Brain pericyte (primary cell): ENCODE measurements around the gene RNASE8.
"Not testable (repeated sequence)": the region's sequence is repeated elsewhere in the genome, so short reads cannot be mapped to it uniquely, and the experiment has no call there.

Experiments
- DNase-seq: peaks from one replicate; pipeline ENCODE4 v3.0.0-alpha.2; 2012; ENCODE audit warnings: low read depth, low spot score

RNASE8 gene, protein sequence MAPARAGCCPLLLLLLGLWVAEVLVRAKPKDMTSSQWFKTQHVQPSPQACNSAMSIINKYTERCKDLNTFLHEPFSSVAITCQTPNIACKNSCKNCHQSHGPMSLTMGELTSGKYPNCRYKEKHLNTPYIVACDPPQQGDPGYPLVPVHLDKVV

DNA sequence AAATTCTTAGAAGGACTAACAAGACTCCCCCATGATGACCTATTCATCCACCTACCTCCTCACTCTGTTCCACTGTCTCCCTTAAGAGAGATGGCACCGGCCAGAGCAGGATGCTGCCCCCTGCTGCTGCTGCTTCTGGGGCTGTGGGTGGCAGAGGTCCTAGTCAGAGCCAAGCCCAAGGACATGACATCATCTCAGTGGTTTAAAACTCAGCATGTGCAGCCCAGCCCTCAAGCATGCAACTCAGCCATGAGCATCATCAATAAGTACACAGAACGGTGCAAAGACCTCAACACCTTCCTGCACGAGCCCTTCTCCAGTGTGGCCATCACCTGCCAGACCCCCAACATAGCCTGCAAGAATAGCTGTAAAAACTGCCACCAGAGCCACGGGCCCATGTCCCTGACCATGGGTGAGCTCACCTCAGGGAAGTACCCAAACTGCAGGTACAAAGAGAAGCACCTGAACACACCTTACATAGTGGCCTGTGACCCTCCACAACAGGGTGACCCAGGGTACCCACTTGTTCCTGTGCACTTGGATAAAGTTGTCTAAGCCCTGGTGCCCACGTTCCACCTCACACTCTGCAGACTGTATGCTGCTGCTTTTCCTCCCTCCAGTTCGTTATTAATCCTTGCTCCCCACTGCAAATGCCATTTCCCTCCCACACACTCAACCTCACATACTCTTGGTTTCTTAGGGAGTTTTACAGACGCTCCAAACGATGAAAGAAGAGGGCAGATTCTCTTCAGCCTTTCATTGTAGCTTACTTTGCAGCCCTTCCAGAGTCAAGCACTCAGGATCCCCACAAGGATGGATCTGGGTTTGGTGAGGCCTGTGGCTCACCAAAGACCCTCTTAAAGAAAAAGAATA, at the start of gene RNASE8:
Gene RNASE8, plus strand, starts transcription at position 20 of the 873 bp plus-strand sequence. Its CDS starts 71 bp downstream, at position 91.
- no peak for DNase-seq

DNA sequence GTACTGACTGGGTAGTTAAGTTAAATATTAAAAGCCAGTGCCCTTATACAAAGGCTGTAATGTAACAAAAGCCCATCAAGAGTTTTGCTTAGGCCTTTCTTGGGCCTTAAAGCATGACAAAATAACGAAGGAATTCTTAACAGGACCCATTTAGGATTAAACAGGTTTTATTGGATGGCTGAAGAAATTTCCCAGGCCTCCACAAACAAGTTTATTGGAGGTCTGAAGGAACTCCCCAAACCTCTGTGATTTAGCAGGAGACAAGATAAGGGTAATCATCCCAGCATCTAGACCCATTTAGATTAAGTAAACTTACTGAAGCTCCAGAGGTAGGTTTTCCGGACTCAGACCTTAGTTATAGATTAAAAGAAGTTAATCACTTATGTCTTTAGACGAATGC, 47.9 kb upstream of the RNASE8 start:
- DNase-seq: not testable (repeated sequence)

DNA sequence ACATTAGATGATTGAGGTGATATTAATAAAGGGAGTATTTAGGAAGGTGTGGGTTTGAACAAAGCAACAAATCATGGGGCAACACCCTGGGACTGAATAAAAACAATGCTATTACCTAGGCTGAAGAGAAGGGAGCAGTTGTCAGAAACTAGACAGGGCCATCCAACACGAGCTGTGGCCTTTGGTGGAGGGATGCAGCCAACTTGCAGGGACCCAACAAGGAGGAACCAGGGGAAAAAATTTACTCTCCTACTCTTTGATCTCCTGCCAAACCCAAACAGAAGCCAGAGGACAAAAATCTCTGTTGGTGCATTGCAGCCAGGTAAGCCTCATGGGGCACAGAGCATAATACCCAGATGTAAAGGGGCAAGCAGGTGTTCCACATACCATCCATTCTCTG, 46.5 kb upstream of the RNASE8 start:
- DNase-seq: no peak

DNA sequence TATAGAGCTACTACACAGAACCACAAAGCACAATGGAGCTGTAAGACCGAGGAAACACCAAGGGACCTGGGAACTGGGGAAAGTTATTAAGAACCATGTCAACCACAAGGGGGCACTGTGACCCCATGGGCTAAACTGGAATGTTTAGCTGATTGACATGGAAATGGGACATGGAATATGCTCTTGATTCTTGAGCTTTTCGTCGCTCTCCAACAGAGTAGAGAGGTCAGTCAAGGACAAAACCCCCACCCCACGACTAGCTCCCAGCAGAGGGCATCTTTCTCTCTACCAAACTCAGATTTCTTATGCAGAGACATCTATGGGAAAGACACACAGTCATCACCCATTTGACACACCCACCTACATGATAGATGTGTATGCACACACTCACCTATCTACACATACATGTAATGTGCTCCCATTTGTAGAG, 42.8 kb upstream of the RNASE8 start:
- peak; percentile 62 for DNase-seq

DNA sequence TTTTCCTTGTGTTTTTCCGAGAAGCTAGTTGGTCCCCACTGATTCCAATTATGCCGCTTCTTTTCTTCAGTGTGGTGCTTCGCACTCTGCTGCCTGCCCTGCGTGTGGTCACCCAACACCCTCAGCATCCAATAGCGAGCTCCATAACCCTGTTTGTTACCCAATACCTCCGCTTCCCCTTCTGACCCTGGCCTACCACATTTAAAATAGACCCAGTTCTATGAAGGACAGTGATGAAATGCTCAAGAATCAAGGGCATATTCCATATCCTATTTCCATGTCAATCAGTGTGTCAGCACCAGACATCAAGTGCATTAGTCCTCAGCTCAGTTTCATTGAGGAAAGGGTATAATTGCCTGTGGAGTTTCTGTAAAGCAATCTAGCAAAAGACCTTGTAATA, 42.3 kb upstream of the RNASE8 start:
- DNase-seq: no peak

DNA sequence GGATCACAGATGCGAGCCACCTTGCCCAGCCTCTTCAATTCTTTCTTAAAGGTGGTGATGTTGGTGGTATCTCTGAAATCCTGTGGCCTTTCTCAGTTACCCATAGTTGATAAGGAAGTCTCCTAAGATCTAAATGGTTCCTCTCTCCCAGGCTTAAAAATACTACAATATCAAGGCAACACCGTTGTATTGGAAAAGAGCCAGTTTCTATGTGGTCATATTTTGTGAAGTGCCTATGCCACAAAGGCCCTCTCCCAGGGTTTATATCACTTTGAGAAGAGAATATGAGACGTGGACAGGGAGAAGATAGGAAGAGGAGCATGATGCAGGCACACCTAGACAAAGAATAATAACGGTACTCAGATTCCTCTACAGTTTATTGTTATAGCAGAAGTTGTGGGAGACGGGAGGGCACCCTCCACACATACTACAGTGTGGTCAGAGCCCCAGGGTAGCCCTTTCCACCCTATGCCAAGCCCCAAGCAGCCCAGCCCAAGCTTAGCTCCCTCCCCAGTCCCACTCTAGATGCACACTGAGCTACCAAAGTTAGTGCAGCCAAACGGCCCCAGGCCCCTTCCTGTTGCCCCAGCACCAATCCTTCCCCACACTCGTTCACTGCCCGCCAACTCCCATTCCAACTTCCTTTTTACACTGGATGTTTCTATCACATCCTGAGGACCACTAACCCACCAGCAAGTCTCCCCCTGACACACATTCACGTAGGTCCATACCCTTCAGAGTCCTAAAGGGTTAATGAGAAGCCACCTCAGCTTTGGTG, 41.0 kb upstream of the RNASE8 start:
- DNase-seq: no peak

DNA sequence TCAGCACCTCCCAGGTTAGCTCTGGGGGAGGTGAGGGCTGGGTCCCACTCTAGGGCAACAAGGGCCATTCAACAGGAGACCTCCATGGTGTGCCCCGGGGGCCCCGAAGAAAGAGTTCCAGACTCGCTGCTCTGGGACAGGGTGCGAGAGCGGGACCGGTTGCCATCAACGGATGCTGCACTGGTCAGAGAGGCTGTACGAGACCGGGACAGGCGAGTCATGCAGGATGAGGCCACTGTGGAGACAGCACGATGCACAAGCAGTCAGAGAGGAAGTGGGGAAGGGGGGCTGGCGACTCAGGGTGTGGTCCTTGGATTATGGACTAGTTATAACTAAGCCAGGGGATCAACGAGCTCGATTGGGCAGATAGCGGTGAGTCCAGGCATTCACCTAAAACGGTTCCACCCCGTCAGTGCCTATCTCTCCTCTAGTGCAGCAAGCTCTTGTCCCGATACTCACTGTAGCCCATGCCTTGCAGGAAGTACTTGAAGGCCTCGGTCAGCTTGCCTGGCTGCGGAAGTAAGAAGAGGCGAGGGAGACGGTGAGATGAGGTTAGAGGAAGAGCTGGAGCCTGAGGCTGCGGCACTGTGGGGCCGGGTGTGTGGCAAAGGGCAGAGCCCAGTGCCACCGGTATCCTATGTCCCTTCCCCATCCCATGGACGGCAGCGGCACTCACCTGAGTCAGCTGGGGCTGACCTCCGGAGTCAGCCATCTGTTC, 39.9 kb upstream of the RNASE8 start:
- no peak for DNase-seq

DNA sequence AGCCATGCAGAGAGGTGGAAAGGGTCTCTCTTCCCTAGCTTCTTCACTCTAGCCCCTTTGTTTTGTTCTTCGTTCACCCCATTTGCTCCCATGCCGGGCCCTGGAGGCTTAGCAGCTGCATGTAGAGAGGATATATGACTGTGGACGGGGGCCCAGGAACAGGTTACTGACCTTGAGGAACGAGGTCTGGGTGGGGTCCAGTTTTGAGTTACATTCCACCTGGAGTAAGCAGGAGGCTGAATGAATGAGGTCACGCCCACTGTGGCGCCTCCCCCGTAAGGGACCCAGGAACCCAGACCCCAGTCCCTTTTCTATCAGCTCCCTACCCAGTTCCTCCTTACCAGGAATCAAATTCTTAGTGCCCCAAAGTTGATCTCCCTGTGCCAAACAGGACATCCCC, 39.3 kb upstream of the RNASE8 start:
- no peak for DNase-seq

DNA sequence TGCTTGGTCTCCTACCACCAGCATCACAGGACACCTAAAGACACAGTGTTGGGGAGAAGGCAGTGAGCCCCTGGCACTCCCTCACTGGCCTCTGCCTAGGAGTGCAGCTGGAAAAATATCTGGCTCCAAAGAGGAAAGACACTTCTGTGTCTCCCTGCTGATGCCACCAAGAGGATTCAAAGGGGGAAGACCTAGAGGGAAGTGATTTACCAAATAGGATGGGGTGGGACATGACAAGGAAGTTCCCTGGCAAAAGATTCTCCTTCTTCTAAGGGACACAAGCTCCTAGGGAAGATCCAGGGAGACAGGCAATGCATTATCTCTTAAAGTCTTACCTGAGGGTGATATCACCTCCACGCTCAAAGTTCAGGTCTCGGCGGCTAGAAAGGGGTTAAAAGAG, 38.8 kb upstream of the RNASE8 start:
- no peak for DNase-seq

DNA sequence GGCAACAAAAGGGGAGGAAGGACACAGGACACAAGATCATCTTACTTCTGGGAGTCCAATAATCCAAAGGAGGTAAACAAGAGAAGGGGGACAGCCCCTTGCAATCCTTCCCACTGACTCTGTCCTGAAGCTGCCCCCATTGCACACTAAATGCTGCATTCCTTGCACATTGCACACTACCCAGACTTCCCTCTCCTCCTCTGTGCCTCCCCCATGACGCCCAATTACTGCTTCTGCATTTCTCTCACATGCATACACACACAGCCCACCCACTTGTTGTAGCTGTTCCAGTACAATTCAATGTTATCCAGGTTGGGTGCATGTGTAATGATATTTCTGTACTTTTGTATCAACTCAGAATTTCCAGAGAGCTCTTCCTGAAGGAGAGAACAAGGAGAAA, 38.3 kb upstream of the RNASE8 start:
- DNase-seq: no peak

DNA sequence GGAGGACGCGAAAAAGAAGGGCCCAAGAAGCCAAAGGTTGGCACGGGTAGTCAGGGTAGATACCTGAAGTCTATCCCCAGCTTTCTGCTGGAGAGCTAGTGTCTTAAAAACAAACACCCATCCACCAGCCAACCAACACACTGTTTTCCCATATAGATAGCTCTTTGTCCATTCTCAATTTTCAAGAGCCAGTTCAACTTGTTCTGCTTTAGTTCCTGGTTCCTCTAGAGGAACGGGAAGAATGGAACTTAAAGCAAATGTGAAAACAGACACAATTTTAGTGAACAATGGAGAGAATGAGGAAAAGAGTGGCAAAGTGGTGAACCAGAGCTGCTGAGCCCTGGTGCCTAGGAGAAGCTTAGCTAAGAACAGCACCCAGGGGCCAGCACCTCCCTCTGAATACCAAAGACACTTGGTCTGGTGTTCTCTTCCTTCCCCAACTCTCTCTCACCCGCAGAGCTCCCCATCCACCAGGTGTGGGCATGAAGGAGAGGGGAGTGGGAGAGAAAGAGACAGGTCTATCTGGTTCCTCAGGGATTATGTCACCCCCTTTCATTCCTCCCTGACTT, 36.6 kb upstream of the RNASE8 start:
- DNase-seq: no peak

DNA sequence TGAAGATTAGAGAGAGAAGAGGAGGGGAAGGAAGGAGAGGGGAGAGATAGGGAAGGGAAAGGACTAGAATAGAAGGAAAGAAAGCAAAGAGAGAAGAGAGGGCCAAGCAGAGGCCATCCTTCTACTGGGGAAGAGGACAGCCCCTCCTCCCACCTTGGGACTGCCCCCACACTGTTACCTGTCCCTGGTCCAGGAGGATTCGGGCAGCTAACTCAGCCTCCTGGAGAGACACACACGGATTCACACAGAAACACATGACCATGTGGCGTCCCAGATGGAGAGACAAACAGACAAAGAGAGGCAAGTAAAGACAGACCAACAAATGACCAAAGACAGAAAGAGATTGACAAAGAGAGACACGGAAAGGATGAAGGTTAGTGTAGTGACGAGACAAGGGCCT, 34.9 kb upstream of the RNASE8 start:
- no peak for DNase-seq

DNA sequence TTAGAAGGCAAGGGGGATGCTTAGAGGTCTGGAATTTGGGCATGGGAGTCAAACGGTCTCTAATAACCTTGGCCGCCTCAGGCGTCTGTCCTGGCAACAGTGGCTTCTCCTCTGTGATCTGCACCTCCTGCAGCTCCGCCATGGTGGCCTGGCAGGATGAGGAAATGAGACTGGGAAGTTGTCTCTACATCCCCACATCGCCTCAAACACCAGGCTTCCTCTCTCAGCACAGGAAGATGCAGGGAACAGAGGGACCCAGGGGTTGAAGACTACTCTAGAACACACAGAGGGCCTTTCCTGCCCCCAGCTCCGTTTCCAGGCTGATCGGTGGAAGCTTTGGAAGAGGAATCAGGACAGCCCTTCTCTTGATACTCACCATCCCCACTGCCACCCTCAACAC, 34.4 kb upstream of the RNASE8 start:
- DNase-seq: no peak

DNA sequence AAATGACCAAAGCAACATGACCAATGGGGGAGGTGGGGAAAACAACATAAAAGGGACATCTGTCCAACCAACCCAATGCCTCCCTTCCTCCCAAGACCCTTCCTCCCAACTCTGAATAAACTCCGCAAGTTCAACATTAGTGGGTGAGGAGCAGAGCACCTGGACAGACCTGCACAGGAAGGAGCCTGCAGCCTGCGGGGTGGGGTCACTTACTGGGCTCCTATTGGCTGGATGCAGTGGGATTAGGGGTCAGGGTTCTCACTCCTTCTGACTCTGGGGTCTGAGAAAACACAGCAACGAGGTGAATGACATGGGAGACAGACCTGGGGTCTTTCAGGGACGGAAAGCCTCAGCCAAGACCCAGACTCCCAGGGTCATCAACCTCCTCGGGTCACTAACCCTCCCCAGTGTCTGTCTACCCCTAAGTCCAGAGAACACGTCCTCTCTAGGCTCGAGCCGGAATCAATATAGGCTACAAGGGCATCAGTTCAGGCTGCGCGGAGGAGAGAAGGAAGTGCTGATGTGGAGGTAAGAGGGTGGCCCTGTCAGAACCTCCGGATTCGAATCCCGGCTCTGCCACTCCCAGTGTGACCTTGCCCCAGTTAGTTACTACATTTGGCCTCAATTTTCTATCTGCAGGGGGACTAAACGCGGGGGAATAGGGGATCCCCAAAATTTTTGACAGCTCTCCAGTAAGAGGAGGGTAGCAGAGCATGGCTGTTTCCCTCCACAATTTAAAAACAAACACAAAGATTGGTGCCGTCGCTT, 33.6 kb upstream of the RNASE8 start:
- no peak for DNase-seq

DNA sequence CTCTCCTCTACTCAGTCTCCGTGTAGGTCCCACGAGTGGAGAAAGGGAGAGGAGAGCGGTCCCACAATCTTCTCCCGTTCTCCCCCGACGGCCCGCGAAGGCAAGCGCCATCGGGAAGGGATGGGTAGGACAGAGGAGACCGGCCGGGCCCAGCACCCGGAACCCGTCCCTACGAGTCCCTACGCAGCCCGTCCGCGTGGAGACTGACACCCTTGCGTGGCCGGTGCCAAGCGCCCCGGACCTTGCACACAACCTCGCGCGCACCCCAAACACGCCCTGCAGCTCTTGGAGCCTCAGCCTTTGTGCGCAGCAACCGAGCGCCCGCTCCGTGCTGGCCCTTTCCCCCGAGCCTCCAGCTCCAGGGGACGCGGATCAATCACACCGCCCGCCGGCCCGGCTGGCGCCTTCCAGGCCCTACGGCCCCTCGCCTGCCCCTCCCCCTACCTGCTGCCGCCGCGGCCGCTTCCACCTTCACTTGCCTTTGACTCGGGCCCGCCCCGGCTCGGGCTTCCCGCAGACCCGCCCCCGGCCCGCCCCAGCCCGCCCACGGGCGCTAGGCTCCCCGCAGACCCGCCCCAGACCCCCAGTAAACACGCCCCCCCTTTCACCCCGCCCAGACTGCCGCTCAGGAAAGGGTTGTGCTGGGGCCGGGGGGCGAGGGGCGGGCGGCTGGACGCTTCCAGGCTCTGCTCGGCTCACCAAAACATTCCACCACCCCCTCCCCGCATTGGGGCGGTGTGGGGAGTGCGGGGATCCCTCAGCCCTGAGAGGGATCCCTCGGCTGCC, 32.8 kb upstream of the RNASE8 start, which contains the start of gene NDRG2:
Gene NDRG2, minus strand, starts transcription at position 477 of the 786 bp plus-strand sequence. CDS start 1,746 bp downstream, outside the sequence.
- no peak for DNase-seq

DNA sequence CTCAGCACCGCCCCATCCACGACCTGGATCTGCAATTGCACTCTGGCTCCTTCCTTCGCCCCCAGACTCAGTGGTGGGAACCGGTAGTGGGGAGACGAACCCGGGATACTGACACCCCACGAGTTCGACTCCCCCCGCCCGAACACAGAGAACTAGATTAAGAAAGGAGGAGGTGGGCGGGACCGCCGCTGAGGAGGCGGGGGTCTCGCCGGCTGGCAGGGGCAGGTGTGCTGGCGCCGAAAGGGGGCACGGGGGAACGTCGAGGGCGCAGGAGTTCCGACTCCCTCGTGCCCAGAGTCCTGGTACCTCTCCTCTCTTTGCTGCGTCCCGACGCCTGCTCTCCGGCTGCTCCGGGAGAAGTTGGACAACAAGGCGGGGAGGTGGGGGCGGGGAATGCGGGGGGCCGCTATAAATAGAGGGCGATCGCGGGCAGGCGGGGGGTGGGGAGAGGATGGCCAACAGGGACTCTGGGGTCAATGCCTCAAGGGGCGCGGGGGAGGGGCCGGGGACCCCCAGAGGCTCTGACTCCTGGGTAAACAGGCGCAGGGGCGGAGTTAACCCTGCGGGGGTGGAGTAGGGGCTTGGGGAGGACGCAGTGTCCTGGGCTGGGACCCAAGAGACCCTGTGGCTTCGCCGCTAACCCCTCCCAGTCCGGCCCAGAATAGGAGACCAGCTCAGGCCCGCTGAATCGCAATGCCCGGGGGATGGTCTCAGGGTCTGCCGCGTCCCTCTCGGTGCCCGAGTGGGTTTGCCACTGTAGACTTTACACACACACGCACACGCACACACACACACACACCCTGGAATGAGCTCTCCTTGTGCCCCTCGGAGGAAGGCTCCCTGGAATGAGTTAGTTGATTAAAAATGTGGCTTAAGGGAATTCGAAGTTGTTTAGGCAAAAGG, 32.0 kb upstream of the RNASE8 start:
- DNase-seq: no peak

DNA sequence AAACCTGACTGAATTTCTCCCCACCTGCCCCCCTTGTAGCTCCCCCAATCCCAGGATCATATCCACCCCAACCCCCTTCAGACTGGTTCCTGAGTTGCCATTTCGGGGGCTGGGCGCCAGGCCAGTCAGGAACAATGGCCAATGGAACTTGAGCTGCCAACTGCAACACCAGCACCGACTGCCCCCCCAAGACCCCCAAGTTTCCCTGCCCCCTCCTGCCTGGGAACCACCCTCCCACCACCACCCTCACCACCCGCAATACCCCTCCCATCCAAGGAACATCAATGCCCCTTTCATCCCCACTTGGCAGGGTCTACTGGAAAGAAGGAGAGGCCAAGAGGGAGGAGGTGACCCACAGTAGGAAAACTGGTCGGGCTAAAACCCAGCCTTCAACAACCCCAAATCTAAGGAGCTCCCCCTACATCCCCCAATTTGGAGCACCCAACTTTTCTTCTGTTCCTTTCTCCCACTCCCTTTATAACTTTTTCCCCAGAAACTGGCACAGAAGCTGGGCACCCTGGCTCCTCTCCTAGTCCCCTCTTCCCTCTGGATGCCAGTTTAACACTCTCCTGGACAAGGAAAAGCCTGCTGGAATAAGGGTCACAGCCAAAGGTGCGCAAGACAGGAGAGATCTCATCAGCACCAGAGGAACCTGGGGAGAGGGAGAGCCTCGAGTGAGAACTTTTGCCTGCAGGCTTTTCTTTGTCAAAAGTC, 31.2 kb upstream of the RNASE8 start:
- DNase-seq: no peak

DNA sequence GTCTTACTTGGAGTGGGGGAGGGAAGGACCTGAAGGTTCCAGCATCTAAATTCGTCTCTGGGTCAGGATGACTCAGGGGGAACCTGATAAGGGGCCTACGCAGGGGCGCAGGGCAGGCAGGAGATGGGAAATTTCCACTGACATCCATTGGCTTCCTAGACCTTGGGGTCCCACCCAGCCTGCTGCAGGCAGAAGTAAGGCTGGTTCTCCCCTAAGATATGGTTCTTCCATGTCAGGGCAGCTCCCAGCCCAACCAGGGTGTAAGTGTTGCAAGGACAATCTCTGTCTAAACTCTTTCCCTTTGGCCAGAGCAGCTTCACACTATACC, 30.7 kb upstream of the RNASE8 start:
- no peak for DNase-seq
